GM18505 (cell line): ENCODE data around the gene MC1R.
"Not testable (repeated sequence)": the region's sequence is repeated elsewhere in the genome, so short reads cannot be mapped to it uniquely, and the experiment has no call there.

Experiments used
- ATAC-seq: cut with Tn5 transposase; IDR thresholded peaks from one replicate; pipeline ENCODE4 v1.9.1; 2021; ENCODE audit not compliant: unreplicated experiment
- POLR2A ChIP-seq: IDR thresholded peaks from 4 replicates; pipeline ENCODE4 v1.6.1; 2011; ENCODE audit warnings: borderline replicate concordance; ENCODE audit not compliant: insufficient read depth, insufficient read length; ENCODE audit errors: extremely low read depth

Gene MC1R

DNA sequence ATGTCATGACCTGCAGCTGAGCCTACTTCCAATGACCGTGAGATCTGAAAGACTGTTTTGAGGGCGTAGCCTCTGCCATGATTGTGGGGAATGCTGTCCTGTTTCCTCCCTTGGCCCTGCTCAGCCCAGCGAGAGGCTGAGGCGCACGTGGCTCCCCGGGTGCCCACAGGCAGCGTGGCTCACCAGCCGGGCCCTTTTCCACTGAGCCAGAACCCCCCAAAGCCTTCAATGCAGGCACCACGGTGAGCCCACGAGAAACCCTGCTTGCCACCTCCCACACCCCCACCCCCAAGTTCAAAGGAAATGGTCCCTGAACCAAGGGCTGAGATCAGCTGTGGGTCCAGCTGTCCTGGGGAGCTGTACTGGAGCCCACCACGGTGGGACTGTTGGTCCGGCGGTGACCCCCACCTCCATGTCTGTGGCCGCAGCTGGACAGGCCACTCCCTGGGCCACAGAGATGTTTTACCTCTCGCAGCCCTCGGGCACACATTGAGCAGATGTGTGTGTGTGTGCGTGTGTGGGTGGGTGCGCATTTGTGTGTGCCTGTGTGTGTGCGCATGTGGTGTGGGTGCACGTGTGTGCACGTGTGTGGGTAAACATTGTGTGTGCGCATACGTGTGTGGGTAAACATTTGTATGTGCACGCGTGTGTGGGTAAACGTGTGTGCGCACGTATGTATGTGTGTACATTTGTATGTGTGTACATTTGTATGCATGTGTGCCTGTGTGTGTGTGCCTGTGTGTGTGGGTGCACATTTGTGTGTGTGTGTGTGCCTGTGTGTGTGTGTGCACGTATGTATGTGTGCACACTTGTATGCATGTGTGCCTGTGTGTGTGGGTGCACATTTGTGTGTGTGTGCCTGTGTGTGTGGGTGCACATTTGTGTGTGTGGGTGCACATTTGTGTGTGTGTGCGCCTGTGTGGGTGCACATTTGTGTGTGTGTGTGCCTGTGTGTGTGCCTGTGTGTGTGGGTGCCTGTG is 5.0 kb upstream of the MC1R start:
- no peak for TF ChIP-seq POLR2A

DNA sequence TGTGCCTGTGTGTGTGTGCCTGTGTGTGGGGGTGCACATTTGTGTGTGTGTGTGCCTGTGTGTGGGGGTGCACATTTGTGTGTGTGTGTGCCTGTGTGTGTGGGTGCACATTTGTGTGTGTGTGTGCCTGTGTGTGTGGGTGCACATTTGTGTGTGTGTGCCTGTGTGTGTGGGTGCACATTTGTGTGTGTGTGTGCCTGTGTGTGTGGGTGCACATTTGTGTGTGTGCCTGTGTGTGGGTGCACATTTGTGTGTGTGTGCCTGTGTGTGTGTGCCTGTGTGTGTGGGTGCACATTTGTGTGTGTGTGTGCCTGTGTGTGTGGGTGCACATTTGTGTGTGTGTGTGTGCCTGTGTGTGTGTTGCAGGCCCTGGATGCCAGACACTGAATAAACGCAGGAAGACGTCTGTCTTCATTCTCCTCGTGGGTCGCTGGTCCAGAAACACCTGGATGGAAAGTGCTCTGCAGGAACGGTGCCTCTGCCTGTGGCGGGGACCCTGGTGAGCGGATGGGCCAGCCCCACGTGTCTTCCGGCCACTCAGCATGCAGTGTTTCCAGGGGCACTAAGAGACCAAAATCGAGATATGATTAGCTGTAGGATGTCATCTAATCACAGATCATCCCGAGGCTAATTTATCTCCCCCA is 3.9 kb upstream of the MC1R start:
- not testable (repeated sequence) for ATAC-seq

More for the DNA sequence above, 5.0 kb upstream of the MC1R start:
- no peak for ATAC-seq

DNA sequence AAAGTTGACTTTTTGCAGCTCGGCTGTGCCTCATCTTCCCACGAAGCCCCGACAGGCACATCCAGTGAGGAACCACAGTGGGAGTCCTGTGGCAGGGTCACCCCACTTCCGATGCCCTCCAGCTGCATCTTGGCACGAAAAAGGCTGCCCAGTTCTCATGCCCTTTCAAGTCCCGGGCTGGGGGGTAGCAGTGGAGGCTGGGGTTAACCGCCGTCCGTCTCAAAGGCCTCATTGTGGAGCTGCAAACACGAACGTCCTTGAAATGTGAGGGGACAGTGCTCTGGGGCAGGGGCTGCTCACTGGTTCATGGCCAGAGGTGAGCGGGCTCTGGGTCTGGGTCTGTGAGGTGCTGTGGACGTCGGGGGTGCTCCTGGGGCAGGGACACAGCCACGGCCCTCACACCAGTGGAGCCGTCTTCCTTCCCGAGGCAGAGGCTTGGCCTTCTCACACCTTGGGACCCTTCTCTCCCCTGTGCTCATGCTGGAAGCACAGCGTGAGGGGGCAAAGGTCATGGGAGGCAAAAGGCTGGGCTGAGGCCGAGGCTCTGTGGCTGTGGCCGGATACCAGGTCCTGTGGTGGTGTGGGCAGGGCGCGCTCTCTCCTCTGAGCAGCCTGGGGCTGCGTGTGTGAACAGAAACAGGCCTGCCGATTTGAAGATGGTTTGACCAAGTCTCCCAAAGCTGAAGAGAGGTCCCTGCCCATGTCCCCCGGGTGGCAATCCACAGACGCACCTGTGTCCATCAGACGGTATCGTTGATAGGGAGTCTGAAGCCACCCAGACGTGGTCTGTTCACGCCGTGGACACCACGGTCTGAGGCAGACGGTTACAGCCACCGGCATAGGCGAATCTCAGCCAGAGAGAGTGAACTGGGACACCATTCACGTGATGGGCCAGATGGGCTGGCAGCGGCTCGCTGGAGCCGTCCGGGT is 3.1 kb upstream of the MC1R start:
- ATAC-seq: no peak
- no peak for TF ChIP-seq POLR2A

DNA sequence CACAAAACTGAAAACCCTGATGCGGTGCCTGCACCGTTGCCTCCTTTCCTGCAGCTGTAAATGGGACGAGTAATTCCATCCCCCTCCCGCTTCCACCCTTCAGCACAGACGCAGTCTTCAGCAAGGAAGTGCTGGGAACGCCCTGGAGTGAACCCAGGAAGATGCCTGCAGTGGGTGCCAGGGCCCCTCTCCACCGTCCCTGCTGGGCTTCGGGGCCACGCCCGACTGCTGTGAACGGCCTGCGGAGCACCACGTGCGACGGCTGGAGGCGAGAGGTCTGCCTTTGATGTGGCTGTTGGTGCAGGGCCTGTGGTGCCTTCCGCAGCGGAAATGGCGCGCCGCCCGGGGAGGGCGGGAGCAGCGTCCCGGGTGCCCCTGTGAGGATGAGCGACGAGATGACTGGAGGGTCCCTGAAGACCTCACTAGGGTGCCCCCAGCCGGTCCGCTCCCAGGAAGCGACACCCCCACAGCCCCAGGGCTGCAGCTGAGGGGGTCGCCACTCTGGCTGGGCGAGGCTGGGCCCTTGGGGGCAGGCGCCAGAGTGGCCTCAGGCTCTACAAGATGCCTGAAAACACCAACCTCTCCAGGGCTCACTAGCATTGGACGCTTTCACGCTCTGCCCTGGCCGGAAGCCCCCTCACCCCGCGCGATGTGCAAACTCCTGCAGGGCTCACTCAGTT is 749 bp upstream of the MC1R start:
- peak; percentile 65 for ATAC-seq
- TF ChIP-seq POLR2A: peak; percentile 53

DNA sequence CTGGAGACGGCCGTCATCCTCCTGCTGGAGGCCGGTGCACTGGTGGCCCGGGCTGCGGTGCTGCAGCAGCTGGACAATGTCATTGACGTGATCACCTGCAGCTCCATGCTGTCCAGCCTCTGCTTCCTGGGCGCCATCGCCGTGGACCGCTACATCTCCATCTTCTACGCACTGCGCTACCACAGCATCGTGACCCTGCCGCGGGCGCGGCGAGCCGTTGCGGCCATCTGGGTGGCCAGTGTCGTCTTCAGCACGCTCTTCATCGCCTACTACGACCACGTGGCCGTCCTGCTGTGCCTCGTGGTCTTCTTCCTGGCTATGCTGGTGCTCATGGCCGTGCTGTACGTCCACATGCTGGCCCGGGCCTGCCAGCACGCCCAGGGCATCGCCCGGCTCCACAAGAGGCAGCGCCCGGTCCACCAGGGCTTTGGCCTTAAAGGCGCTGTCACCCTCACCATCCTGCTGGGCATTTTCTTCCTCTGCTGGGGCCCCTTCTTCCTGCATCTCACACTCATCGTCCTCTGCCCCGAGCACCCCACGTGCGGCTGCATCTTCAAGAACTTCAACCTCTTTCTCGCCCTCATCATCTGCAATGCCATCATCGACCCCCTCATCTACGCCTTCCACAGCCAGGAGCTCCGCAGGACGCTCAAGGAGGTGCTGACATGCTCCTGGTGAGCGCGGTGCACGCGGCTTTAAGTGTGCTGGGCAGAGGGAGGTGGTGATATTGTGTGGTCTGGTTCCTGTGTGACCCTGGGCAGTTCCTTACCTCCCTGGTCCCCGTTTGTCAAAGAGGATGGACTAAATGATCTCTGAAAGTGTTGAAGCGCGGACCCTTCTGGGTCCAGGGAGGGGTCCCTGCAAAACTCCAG is 1.1 kb downstream of the MC1R start:
- ATAC-seq: no peak
- no peak for TF ChIP-seq POLR2A

DNA sequence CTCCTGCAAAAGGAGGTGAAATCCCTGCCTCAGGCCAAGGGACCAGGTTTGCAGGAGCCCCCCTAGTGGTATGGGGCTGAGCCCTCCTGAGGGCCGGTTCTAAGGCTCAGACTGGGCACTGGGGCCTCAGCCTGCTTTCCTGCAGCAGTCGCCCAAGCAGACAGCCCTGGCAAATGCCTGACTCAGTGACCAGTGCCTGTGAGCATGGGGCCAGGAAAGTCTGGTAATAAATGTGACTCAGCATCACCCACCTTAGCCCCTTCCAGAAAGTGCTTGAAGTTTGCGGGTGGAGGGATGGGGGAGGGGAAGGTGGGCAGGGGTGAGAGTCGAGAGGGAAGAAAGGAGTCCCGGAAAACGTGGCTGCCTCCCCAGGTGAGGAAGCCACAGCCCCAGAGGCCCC is 2.1 kb downstream of the MC1R start:
- ATAC-seq: no peak
- TF ChIP-seq POLR2A: no peak

DNA sequence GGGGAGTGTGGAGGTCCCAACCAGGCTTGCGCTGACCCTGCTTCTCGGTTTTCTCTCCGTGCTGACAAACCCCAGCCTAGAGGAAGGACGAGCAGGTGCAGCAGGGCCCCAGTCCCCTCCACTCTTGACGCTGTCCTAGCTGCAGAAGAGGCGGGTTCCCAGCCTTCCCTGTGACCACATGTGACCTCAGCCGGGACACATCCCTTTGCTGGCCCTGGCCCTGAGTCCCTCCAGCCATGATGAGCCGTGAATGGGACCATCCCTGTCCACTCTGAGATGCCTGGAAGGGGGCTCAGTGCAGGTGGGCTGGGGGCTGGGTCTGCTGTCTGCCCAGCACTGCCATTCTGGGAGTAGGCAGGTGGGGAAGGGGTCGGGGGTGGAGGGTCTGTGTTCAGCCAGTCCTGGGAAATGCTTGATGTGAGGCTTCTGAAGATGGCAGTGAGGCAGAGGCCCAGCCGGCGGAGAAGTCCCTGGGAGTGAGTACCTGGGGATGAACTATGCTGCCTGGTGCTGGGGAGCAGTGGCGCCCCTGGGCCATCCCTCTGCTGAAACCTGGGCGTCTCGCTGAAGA is 2.6 kb downstream of the MC1R start:
- TF ChIP-seq POLR2A: no peak
- ATAC-seq: no peak

DNA sequence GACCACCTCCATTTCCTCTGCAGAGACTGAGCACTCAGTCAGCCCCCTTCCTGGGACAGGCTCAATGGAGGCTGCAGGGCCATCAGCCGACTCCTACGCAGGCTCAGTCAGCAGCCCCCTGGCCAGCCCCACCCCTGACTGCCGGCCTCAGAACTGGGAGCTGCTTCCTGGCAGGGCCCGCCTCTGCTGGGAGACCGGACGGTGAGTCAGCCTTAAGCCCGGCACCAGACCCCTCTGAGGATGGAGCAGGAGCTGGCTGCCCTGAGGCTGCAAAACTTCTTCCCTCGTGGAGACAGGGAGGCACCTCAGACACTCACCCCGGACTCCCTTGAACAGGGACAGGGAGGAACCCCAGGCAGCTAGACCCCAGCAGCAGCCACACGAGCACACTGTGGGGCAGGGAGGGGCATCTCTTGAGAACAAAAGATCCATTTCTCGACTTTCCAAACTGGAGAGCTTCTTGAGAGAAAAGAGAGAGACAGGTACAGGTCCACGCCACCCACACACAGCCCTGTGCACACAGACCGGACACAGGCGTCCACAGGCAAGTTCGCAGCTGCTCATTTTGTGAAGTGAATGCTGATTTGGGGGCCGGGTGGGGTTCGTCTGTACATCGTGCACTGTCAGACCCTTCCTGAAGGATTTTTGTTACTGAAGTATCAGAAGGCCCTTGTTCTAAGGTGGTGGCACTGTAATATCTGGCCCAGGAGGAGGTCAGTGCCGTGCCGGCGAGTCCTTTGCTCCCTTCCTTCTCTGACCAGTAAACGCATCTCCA is 3.2 kb downstream of the MC1R start:
- no peak for TF ChIP-seq POLR2A
- ATAC-seq: no peak

DNA sequence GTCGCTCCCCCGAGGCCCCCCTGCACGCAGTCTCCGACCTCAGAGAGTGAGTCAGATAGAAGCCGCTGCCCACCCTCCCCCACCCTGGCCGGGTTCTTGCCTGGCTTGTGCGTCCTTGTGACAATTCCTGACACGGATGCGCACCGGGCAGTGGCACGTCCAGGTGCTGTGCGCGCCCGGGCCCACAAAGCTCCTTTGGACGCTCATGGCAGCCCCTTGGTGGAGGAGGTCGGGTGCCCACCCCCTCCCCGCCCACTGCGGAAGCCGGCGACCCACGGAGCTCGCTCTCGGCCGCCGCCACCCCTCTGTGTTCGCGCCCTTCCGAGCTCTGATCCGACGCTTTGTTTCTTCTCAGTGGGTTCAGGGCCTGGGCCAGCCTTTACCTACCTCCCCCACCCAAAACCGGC is 3.8 kb downstream of the MC1R start:
- ATAC-seq: no peak
- TF ChIP-seq POLR2A: no peak

DNA sequence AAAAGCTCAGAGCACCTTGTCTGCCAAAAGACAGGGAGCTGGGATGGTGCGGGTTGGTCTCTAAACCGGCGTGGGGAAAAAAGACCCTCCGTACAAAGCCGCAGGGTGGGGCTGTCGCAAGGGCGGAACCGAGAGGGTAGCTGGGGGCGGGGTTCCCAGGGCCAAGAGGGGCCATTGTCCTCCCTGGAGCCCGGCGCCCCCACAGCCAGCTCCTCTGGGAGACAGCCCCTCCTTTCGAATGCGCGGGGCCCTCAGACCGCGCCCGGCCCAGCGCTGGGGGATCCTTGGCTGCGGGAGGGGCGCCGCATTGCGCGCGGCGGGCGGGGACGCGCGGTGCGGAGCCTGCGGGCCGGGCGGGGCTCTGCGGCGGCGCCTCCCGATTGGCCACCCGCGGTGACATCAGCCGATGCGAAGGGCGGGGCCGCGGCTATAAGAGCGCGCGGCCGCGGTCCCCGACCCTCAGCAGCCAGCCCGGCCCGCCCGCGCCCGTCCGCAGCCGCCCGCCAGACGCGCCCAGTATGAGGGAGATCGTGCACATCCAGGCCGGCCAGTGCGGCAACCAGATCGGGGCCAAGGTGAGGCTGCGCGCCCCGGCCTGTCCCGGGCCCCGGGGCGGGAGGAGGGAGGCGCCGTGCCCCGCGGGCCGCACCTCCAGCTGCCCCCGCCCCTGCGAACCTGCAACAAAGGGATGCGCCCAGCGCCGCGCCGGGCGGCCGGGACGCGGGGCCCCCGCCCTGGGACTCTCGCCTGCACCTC is 4.4 kb downstream of the MC1R start, which contains the start of gene TUBB3:
Gene TUBB3 (plus strand): TSS at position 459 of the 756 bp plus-strand sequence. CDS start 60 bp downstream, at position 519.
- peak; percentile 32 for ATAC-seq
- TF ChIP-seq POLR2A: peak; percentile 63

DNA sequence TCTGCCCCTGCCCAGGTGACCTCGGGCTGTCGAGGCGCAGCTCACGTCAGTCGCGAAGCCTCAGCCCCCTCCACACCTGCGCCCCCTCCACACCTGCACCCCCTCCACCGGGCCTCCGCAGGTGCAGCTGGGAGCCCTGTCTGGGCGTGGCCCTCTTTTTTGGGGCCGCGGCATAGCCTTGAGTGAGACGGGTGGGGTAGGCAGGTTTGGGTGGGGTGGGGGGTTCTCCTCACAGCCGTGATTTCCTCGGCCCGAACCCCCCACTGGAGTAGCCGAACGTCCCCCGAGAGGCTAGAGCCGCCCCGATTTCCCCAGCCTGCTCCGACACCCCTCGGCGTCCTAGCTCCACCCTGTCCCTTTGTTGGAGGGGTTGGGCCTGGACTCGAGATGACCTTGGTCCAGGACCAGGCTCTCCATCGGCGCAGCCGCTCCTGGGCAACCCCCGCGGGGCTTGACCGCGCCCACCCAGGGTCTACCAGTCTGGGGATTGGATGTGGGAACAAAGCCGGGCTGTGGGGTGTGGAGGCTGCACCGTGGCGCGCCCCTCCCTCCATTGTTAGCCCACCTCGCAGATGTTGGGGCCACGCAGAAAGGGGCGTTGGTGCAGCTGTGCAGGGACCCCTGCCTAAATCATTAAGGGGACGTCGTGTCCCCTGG is 5.1 kb downstream of the MC1R start:
- ATAC-seq: no peak
- TF ChIP-seq POLR2A: no peak
